GDM1 (cell line): ENCODE measurements around the gene KCNK4.

Source experiments
- DNase-seq: peaks from one replicate; lab custom pipeline; 2025; lab: John Stamatoyannopoulos, UW

KCNK4 gene

DNA sequence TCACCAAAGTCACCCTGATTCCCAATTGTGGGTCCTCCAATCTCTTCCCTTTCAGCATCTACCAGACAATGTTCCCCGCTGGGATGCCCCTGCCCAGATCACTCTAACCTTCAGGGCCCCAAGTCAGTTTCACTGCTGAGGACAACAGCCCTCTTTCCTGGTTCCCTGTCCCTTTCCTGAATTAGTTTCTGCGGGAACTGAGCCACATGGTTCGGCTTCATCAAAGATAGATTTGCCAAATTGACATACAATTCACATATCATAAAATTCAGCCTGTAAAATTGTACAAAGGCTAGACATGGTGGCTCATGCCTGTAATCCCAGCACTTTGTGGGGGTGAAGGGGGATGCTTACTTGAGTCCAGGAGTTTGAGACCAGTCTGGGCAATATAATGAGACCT, 36.9 kb downstream of the KCNK4 start:
- no peak for DNase-seq

DNA sequence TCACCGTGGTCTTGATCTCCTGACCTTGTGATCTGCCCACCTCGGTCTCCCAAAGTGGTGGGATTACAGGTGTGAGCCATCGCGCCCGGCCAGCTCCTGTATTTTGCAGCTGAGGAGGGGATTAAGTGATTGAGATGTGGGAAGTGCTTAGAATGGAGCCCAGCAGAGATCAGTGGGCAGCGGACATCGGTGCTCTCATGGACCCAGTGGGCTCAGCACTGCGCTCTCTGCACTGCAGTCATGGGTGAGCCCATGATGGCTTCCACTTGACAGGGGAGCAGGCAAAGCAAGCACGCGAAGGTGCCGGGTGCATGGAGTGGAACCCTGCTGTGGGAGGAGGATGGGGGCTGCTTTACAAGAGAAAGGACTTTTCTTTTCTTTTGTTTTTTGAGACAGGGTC, 39.8 kb downstream of the KCNK4 start:
- DNase-seq: no peak

DNA sequence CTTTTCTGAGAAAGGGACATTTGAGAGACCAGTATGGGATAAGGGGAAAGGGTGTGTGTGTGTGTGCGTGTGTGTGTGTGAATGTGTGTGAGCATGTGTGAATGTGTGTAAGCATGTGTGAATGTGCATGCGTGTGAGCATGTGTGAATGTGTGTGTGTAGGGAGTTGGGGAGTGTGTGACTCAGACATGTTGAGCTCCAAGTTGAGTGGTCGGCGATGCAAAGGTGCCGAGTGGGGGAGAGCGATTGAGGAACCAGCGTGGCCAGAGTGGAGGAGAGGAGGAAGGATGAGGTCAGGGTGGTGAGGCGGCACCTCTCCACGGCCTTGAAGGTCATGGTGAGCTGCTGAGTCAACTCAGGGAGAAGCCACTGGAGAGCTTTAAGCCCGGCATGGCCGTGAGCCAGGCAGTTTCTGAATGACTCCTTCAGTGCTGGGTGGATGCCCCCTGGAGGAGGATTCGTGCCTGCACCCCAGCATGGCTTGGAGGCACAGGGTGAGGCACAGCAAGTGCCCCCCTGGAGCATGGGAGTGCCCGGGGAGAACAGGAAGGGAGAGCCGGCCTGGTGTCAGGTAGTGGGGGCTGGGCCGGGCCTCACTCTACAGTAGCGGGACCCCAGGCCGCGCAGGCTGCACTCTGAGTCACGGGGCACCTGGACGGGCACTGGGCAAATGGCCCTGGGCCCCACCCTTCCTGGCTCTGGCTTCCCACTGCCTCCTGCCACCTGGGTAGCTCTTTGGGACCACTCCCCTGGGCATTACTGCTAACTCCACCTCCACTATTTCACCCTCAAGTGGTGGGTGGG, 40.7 kb downstream of the KCNK4 start:
- peak; percentile 93 for DNase-seq

DNA sequence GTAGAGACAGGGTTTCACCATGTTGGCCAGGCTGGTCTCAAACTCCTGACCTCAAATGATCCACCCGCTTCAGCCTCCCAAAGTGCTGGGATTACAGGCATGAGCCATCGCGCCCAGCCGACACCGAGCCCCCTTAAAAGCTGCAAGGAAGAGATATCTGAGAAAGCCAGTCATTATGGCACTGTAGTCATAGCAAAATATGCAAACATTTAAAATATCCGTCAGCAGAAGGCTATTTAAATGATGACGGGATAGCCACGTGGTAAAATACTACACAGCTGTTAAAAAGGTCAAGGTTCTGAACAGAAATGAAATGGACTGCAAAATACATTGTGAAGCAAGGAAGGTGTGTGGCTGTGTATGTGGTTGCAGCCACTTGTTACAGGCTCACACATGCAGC, 42.5 kb downstream of the KCNK4 start:
- DNase-seq: no peak

DNA sequence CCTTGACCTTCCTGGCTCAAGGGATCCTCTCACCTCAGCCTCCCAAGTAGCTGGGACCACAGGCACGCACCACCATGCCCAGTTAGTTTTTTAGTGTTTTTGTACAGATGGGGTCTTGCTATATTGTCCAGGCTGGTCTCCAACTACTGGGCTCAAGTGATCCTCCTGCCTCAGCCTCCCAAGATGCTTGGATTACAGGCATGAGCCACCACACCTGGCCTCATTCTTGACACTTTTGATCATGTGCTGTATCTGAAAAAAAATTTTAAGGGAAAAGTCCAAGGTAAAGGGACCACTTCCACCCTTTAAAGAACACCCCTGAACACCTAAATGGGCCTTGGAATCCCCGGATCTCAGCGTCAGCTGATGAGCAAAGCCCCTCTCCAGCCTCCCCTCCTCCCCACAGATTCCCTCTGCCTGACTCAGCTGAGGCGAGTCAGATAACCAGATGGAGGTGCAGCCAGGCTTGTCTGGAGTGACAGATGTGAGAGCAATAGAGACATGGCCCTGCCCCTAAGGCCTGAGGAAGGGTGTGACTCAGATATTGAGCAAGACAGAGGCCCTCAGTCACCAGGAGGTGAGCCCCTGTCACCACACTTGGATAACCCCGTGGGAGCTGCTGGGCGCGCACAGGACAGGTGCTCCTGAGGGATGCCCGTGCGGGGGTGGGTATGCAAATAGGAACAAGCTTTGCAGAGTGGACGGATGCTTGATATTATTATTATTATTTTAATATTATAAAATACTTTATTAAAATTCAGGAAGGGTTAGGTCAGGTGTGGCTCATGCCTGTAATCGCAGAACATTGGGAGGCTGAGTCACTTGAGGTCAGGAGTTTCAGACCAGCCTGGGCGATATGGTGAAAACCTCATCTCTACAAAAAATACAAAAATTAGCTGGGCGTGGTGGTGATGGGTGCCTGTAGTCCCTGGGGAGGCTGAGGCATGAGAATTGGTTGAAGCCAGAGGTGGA, 43.9 kb downstream of the KCNK4 start:
- DNase-seq: peak; percentile 74

DNA sequence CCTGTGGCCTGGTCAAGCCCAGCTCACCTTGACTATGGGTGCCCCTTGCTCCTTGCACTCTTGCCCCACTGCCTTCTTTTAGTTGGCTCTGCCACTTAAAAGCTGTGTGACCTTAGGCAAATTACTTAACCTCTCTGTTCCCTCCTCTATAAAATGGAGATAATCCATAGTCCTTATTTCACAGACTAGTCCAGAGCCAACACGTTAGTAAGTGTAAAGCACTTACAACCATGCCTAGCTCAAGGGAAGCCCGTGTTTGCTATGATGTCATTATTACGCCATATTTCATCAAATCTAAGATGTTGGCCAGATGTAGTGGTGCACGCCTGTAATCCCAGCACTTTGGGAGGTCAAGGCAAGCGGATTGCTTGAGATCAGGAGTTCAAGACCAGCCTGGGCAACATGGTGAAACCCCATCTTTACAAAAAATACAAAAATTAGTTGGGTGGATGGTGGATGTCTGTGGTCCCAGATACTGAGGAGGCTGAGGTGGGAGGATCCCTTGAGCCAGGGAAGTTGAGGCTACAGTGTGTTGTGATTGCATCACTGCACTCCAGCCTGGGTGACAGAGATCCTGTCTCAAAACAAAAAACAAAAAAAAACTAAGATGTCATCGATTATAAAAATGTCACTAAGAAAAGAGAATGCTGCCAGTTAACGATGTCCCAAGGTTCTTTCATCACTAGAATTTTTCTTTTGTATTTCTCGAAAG, 46.6 kb downstream of the KCNK4 start:
- DNase-seq: no peak

DNA sequence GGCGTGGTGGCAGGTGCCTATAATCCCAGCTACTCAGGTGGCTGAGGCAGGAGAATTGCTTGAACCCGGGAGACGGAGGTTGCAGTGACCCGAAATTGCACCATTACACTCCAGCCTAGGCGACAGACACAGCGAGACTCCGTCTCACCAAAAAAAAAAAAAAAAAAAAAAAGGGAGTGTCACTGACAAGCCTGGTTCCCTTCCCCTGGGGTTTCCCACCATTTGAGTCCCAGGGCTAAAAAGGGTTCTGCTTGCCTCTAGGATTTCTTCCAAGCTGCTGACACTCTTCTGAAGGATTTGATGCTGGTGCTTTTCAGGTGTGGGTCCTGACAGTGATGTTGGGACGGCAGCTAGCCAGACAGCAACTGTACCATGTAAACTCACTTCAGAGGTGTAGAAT, 47.6 kb downstream of the KCNK4 start:
- DNase-seq: no peak

DNA sequence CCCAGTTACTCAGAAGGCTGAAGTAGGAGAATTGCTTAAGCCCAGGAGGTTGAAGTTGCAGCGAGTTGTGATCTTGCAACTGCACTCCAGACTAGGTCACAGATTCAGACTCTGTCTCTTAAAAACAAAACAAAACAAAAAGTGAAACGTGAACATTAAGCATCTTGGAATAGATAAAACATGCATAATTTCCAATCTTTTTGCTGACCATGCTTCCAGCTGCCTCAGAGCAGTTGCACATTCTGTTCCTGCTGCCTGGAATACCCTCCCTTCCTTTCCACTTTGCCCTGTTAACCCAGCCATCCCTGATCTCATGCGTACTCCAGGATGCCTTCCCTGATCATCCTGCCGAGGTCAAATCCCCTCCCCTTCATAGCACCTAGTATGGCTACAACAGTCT, 48.2 kb downstream of the KCNK4 start:
- no peak for DNase-seq

DNA sequence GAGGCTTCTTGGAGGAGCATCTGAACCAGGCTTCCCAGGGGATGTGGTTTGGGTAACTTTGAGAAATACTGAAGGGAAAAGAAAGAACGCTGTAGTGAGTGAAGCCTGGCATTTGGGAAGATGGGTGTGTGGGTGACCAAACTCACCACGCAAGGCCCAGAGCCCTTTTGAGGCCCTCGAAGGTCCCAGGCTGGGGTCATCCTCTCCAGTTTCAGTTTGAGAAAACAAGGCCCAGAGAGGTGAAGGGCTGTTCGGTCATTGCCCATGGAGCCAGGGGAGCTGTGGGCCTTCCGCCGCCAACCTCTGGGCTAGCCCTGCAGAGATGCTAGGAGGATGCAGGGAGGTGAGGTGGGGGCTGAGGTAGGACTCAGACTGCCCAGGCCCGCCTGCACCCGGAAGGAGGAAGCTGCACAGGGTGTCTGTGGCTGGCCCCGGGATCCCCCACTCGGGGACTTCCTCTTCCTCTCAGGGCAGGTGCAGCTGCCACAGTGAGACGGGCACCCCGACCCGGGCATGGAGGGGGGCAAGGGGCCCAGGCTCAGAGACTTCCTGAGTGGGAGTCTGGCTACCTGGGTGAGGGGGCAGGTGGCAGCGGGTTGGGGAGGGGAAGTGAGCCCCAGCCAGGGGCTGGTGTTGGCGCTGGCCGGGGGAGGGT, 48.8 kb downstream of the KCNK4 start, which contains the start of gene CCDC88B:
TSS of gene CCDC88B (plus strand) at position 451 of the 655 bp plus-strand sequence. CDS start at position 514, 63 bp downstream.
- DNase-seq: peak; percentile 71

DNA sequence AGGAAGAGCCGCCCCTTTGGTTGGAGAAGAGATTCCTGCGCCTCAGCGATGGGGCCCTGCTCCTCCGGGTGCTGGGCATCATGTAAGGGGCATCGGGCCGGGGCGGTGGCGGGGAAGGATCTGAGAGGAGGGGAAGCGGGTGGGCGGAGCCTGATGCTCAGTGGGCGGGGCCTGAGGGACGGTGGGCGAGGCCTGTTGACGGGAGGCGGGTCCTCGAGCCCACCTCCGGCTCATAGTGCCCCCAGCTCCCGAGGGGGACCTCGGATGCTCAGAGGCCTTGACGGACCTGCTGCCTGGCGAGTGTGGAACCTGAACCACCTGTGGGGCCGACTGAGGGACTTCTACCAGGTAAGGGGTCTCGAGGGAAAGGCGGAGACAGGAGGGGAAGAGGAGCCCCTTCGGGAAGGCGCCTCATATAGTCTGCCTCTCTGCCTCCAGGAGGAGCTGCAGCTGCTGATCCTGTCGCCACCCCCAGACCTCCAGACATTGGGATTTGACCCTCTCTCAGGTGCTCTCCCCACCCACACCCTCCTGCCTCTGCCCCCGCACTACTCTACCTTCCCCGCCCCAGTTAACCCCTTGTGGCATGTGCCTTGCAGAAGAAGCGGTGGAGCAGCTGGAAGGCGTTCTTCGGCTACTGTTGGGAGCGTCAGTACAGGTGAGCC, 49.7 kb downstream of the KCNK4 start:
- DNase-seq: peak; percentile 66

DNA sequence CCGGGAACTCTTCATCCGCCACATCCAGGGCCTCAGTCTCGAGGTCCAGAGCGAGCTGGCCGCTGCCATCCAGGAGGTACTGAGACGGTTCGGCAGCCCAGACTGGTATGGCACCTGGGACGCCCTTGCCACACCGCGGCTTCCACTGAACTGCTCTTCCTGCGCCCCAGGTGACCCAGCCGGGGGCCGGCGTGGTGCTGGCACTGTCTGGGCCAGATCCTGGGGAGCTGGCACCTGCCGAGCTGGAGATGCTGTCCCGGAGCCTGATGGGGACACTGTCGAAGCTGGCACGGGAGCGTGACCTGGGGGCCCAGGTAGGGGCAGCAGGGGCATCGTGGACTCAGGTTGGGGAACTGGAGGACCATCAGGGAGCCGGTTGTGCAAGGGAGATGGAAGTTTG, 50.3 kb downstream of the KCNK4 start:
- no peak for DNase-seq

DNA sequence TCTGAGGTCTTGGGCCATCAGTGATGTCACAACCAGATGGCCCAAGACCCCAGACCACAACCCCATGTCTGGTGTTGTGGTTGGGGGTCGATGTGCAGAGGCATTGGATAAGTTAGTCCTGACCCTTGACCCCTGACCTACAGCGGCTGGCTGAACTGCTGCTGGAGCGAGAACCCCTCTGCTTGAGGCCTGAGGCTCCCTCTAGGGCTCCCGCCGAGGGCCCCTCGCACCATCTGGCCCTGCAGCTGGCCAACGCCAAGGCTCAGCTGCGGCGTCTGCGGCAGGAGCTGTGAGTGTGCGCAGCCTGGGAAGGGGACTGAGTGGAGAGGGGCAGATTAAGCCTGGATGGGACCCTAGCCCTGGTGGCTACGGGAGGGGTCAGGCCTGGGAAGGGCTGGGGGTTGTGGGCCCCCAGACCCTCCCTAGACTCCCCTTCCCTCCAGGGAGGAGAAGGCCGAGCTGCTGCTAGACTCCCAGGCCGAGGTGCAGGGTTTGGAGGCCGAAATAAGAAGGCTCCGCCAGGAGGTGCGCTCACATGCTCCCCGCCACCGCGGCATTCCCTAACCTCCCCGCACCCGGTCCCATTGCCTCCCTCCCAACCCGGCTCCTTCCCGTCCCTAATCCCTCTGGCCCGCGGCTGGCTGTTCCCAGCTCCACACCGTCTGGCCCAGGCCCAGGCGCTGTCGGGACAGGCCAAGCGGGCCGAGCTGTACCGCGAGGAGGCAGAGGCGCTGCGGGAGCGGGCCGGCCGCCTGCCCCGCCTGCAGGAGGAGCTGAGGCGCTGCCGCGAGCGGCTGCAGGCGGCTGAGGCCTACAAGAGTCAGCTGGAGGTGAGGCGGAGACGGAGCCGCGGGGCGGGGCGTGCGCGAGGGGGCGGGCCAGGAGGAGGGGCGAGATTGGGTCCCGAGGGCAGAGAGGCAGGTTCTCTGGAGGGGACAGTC, 51.0 kb downstream of the KCNK4 start:
- DNase-seq: no peak

DNA sequence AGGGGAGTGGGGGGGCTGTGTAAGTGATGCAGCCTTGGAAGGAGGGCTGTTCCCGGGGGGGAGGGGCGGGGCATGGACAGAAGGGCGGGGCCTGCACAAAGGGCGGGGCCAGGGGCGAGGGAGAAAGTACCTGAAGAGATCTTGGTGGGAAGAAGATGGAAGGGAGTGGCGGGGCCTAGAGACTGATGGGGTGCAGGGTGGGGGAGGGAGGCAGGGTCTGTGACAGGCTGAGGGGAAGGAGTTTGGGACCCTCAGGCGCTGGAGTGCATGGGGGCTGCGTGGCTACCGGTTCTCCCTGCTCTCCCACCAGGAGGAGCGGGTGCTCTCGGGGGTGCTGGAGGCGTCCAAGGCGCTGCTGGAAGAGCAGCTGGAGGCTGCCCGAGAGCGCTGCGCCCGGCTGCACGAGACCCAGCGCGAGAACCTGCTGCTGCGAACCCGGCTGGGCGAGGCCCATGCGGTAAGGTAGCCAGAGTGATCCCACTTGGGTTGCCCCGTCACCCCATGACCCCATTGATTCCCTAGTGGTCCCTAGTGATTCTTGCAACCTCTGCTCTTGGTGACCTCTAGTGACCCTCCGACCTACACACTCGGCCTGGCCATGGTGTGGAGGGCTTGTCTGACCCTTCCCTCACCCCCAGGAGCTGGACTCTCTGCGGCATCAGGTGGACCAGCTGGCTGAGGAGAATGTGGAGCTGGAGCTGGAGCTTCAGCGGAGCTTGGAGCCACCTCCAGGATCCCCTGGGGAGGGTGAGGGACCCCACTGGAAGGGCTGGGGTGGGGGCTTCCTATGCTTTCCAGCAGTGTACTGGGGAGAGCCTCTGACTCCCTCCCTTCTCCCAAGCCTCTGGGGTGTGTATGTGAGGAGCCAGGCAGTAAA, 52.0 kb downstream of the KCNK4 start:
- DNase-seq: no peak

DNA sequence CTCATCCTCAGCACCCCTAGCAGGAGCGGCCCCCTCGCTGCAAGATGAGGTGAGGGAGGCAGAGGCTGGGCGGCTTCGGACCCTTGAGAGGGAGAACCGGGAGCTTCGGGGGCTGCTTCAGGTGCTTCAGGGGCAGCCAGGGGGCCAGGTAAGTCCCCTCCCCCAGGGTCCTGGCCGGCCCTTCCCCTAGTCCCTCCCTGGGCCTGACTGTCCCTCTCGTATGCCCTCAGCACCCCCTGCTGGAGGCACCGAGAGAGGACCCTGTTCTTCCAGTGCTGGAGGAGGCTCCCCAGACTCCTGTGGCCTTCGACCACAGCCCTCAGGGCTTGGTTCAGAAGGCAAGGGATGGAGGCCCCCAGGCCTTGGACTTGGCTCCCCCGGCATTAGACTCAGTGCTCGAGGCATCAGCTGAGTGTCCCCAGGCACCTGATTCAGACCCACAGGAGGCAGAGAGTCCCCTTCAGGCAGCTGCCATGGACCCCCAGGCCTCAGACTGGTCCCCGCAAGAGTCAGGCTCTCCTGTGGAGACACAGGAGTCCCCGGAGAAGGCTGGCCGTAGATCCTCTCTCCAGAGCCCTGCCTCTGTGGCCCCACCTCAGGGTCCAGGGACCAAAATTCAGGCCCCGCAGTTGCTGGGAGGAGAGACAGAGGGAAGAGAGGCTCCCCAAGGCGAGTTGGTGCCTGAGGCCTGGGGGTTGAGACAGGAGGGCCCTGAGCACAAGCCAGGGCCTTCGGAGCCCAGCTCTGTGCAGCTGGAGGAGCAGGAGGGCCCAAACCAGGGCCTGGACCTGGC, 52.9 kb downstream of the KCNK4 start:
- DNase-seq: no peak

DNA sequence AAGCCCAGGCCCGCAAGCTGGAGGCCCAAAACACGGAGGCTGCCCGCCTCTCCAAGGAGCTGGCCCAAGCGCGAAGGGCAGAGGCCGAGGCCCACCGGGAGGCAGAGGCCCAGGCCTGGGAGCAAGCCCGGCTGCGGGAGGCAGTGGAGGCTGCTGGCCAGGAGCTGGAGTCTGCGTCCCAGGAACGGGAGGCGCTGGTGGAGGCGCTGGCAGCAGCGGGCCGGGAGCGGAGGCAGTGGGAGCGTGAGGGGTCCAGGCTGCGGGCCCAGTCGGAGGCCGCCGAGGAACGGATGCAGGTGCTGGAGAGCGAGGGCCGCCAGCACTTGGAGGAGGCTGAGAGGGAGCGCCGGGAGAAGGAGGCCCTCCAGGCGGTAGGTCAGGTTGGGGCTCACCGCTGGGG, 53.7 kb downstream of the KCNK4 start:
- no peak for DNase-seq

DNA sequence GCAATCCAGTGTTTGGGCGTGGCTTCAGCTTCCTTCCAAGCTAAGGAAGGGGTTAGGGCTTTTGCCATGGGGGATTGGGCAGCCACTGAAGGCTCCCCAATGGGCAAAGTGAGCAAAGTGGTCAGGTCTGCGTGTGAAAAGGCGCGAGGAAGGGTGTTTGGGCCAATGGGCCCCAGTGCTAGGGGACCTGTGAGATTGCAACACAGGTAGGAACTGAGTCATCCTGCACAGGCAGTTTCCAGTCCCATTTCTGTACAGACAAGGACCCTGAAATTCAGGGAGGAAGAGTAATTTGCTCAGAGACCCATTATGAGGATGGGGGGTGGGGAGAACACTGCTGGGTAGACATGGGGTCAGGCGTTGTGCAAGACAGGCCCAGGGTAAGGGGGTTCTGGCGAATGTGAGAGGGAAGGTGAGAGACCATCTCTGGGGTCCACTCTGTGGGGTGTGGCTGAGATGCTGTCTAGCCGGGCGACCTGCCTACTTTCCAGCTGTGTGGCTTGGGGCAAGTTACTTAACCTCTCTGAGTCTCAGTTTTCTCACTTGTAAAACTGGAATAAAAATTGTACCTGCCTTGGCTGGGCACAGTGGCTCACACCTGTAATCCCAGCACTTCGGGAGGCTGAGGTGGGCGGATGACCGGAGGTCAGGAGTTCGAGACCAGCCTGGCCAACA, 56.2 kb downstream of the KCNK4 start:
- no peak for DNase-seq

DNA sequence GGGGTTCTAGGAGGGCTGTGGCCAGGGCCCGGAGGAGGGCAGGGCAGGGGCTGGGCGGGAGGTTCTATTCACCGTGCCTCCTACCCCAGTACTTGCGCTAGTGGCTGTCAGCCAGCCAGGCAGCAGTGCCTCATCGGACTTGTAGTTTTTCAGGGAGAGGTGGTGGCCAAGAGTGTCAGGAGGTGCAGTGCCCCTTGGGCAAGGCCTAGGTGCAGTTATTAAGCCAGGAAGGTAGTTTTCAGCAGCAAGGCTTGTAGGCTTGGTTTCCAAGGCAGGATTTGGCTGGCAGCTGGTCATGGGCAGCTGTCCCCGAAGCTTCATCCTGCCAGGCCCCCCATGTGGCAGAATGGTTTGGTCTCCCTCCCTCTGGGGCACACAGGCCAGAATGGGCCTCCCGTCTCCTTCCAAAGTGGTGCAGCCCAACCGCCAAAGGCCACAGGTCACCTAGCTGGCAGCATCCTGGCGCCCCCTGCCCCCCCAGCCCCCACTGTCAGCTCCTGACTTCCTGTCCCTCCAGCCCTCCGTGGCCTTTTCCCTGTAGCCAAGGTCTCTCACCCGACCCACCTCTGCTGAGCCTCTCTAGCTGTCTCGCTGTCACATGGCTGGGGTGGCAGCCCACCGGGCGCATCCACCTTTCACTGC, 57.4 kb downstream of the KCNK4 start:
- DNase-seq: no peak
